HG02943 (cell line): Measurements from ENCODE around the gene OSM.
"Not testable (repeated sequence)": the region's sequence is repeated elsewhere in the genome, so short reads cannot be mapped to it uniquely, and the experiment has no call there.

ENCODE experiments used
- ATAC-seq: cut with Tn5 transposase; IDR thresholded peaks from one replicate; pipeline ENCODE4 v1.9.1; 2021; ENCODE audit warnings: mild to moderate bottlenecking, low read depth, moderate library complexity; ENCODE audit not compliant: unreplicated experiment

The OSM gene

DNA sequence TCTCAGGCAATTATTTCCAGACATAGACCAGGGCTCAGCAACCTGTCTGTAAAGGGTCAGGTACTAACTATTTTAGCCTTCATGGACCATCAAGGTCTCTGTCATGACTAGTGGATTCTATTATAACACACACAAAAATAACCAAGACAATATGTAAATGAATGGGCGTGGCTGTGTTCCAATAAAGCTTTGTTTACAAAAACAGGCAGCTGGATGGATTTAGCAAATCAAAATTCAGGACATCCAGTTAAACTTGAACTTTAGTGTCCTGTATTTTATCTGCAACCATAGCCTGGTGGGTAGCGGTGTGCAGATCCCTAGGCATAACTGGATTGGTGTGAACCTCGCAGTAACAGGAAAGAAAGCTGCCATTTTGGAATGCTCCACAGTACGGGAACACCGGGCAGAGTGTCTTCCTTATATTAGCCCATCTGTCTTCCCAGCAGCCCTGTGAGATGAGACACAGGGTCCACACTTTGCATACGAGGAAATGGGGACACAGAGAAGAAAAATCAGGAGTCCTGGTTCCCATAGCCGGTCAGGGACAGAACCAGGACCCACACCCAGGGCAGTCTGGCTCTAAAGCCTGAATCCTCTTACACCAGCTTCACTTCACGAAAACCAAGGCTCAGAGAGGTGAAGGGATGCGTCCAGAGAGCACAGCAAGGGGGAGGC is 35.7 kb downstream of the OSM start:
- ATAC-seq: no peak

DNA sequence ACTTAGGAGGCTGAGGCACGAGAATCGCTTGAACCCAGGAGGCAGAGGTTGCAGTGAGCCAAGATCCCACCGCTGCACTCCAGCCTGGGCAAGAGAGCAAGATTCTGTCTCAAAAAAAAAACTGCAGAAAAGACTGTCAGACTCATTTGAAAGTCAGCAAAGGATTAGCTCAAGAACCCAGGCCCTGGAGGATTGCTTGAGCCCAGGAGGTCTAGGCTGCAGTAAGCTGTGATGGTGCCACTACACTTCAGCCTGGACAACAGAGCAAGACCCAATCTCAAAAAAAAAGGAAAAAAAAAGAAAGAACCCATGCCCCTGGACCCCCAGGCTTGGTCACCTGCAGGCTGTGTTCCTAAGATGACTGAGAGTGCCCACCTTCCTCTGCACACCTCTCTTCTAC is 36.3 kb downstream of the OSM start:
- no peak for ATAC-seq

DNA sequence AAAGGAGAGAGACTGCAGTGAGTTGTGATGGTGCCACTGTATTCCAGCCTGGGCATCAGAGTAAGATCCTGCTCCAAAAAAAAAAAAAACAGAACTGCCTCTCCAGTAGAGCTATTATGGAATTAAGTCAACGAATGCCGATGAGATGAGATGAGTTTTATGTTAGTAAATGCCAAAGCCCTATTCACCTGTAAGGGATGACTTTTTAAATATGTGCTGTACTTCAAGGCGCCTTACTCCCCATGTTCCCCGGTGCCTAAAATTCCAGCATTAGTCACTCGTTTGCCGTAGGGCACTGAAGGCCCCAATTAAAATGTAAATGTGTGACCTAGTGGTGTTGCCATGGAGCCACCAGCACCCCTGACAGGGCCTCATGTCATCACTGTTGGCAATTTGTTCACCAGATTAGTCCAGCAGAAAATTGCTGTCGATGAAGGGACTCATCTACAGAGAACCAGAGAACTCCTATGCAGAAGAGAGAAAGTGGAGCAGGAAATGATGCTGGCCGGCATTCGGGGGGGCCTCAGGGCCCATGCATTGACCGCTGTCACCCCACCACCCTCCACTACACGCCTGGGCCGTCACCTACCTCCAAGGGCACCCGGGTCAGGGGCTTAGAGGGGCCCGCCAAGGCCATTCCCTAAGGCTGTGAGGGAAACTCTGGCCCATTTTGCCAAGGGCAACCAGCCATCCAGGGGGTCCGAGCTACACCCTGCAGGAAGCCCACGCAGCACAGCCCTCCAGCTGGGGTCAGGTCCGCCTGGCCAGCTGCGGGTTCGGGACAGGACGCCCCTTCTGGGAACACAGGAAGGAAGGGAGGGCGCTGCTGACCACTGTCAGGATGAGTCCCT is 37.9 kb downstream of the OSM start:
- no peak for ATAC-seq

DNA sequence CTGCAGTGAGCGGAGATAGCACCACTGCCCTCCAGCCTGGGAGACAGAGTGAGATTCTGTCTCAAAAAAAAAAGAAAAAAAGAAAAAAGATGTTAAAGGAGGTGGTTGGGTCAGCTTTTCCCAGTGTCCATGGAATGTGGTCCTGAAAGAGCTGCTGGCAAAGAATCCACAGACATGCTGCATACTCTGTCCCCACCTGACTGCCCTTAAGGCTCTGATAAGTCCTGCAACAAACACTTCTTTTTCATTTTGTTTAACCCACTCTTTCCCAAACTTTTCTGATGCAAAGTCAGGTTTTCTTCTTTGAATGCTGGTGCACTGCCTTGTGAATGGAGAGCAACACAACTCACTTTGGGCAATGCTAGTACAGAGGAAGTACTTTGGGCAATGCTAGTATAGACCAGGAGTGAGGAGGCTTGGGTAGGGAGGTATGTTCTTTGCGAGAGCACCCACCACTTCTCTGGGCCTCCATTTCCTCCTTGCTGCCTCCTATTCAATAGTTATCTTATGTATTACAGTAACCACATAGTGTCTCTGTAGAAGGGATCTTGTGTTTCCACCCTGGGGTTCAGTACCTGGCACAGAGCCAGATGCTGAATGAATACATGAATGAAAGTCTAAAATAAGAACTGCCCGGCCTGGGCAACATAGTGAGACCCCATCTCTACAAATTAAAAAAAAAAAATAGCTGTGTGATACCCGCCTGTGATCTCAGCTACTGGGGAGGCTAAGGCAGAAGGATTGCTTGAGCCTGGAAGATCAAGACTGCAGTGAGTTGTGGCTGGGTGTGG is 39.0 kb downstream of the OSM start:
- no peak for ATAC-seq

DNA sequence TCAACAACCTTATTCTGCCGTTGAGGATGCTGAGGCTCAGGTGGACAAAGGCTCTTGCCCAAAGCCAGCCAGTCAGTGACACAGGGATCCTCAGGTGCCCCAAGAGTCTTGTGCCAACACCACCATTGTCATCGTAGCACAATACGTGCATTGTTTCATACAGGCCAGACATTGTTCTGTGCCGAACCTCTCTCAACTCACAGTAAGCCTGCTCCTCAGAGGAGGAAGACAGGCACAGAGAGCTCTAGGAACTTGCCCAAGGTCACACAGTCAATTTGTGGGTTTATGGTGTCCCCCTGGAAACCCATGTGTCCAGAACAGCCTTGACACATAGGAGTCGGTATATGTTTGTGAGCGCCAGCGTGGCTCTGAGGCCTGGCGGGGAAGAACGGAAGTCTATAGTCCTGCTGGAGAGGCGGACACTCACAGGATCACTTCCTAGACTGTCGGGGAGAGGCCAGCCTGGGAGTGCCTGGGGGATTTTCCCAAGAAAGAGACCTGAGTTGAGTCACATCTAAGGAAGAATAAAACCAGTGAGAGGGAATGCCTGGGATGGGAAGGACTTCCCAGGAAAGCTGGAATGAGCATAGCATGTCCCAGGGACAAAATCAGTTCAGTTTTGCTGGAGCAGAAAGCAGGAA is 40.3 kb downstream of the OSM start:
- no peak for ATAC-seq

DNA sequence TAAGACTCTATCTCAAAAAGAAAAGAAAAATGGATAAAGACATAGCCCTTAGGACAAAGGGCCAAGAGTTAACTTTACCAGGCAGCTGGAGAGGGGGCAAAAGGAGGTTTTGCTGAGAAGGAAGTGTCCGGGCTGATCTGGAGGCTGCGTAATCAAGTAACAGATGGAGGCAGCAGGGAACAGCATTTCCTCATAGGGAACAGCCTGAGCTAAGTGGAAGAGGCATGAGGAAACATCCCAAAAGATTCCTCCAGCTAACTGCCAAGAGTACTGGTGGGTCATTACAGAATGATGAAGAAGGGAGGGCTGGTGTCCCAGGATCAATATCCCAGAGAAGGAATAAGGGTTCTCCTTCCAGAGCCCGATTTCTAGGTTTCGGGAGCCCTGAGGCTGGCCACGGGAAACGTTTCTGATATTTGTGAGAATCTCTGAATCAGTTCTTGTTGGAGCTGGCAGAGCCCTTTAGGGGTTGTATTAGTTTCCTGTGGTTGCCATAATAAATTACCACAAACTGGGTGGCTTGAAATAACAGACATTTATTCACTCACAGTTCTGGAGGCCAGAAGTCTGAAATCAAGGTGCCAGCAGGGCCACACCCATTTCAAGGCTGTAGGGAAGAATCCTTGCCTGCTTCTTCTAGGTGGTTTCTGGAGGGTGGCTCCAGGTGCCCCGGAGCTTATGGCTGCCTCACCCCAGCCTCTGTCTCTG is 41.3 kb downstream of the OSM start:
- no peak for ATAC-seq

DNA sequence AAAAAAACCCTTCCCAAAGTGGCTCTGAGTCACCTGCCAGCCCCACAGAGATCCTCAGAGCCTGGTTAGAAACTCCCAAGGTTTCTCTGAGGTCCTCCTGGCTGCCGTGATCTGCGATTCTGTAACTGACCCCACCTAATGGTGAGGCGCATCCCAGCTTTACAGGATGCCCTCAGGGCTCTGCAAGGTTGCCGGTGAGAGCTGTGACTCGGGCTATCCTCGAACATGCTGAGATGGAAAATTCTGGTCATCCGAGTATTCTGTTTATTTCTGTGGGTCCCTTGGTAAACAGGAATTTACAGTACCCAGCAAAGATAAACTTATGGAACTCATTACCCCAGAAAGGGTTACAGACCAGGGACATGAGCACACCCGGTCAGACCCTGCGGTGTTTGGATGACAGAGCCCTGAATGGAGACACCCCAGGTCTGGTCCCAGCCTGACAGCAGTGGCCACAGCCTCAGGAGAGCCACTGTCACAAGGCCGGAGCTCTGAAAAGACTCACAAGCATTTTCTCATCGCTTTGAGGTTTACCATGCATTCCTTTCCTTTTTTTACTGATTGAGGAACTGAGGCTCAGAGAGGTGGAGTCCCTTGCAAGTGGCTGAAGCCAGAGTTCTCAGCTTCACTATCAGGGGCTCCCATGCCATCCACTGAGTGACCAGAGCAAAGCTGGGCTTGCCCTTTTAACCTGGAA is 42.3 kb downstream of the OSM start:
- ATAC-seq: no peak

DNA sequence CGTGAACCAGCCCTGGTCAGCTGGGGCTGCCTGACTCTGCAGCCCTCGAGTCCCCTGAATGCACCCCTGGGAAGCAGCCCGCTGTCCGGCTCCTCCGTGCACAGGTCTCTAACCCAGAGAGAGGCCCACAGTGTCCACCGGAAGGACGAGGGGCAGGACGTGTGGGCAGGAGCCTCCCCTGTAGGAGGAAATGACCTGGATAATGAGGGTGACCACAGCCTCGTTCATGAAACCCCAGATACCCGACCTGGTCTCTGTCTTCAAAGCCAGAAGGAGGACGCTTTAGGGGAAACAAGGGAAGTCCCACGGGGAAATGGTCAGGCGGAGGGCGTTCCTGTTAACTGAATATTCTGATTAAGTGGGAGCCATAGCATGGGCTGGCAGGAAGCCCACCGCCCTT is 43.3 kb downstream of the OSM start:
- ATAC-seq: no peak

DNA sequence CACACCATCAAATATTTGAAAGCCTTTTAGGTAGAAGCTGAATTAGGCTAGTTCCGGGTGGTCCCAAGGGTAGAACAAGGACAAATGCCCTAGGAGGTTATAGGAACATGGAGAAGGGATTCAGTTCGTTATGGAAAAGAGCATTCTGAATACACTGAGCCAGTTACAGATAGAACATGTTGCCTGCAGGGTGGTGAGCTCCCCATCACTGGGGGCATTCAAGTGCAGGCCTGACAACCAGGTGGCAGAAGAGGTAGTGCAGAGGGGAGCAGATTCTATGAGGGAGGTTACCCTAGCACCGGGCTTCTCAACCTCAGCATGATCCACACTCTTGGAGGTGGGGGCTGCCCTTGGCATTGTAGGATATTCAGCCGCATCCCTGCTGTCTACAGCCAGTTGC is 44.3 kb downstream of the OSM start:
- ATAC-seq: no peak

DNA sequence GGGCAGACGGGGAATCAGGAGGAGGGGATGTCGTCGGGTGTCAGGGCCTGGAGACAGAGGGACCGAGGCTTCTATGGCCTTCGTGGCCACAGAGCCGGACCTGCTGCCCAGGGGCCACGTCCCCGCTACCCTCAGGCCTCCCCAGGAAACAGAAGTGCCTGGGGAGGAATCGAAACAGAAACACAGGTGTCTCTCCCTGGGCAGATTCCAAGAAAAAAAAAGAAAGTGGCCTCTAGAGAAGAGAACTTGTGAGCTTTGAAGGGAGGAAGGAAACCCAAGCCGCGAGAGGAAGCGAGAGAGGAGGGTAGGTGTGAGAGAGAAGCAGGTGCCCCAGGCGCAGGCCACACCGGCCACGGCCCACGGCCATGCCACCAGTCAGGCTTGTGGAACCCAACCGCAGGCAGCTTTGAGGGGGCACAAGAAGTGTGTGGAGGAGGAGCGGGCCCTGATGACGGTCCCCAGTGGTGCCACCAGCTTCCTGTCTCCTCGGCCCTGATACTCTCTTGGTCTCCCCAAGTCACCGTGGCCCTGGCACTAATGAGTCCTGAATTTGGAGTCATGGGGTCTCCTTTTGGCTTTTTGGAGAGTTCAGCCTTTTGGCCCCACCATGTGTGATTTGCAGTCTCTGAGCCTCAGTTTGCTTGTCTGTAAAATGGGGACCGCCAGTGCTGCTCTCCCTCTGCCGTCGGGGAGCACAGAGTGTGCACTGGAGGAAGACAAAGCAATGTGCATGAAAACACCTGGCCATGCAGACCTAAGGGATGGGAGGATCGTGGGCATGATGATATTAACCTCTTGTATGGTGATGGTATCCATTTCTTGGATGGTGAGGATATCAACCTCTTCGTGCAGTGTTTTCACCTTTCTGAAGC is 45.3 kb downstream of the OSM start:
- no peak for ATAC-seq

DNA sequence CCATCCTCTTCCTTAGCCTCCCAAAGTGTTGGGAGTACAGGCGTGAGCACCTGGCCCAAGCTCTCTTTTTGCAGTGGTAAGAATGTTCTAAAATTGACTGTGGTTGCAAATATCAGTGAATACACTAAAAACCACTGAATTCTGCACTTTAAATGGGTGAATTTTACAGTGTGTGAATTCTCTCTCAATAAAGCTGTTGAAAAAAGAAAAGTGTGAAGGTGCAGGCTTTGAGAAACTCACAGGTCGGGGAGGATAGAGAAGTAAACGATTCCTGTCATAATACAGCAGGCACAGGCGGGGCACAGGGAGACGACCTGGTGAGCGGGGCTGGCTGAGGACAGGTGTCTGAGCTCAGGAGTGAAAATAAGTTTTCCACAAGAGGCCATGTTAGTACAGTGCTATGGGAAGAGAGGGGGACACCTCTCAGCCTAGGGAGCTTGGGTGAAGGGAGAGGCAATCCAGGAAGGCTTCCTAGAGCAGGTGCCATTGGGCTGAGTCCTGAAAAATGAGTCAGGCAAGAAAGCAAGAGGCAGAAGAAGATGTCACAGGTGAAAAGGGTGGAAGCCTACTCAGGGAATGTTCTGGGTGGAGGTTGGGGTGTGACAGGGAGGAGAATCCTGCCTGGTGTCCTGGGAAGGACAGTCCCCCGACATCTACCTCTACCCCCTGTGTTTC is 46.2 kb downstream of the OSM start:
- ATAC-seq: no peak

DNA sequence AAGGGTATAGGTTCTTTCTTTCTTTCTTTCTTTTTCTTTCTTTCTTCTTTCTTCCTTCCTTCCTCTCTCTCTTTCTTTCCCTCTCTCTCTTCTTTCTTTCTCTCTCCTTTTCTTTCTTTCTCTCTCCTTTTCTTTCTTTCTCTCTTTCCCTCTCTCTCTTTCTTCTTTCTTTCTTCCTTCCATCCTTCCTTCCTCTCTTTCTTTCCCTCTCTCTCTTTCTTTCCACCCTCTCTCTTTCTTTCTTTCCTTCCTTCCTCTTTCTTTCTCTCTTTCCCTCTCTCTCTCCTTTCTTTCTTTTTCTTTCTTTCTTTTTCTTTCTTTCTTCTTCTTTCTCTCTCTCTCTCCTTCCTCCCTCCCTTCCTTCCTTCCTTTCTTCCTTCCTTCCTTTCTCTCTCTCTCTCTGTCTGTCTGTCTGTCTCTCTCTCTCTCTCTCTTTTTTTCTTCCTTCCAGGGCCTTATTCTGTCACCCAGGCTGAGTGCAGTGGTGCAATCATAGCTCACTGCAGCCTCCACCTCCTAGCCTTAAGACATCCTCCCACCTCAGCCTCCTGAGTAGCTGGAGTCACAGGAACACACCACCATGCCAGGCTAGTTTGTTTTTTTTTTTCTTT is 46.9 kb downstream of the OSM start:
- ATAC-seq: no peak

DNA sequence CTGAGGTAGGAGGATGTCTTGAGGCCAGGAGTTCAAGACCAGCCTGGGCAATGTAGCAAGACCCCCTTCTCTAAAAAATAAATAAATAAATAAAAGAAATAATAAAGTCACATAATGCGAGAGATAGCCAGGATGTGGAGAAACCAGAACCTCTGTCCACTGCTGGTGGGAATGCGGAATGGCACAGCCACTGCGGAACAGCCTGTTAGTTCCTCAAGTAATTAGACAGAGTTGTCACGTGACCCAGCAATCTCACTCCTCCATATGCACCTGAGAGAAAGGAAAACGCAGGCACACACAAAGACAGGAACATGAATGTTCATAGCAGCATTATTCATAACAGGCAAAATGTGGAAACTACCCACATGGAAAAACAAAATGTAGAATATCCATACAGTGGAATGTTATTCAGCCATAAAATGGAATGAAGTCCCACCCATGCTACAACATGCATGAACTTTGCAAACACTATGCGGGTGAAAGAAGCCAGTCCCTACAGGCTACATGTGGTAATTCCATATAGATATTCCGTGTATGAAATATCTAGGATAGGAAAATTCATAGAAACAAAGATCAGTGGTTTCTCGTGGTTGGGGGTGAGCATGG is 47.5 kb downstream of the OSM start:
- no peak for ATAC-seq

DNA sequence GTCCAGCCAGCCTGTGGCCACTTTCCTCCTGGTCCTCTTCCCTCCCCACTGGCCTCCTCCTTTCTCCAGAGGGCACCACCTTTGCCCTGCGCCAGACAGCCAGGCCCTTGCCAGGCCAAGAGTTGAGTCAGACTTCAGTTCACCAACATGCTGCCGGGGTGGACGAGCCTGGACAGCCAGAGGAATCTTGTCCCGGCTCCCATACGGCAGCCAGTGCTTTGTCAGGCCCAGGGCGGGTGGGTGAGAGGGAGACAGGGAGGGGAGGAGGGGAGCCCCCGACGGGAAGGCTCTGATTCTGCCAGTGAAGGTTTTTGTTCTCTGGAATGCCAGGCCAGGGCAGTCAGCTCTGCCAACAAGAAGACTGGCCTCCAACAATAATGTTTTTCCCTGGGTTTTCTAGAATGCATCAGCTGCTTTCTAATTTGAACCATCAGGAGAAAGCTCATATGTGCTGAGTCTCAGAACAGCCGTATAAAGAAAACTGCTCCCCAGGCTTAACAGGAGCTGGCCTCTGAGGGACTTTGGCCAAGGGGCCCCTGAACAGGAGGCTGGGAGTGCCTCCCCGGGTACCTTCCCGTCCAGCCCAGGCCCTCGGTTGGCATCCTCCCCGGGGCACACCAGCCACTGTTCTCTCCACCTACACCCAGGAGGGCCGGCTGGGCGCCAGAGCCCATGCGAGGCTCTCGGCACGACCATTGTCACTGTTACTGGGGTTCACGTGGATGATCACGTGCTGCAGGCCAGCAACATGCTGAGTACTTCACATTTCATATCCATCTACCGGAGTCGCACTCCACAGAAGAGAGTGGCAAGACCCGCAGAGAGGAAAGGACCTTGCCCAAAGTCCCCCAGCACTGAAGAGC is 48.7 kb downstream of the OSM start:
- ATAC-seq: no peak

DNA sequence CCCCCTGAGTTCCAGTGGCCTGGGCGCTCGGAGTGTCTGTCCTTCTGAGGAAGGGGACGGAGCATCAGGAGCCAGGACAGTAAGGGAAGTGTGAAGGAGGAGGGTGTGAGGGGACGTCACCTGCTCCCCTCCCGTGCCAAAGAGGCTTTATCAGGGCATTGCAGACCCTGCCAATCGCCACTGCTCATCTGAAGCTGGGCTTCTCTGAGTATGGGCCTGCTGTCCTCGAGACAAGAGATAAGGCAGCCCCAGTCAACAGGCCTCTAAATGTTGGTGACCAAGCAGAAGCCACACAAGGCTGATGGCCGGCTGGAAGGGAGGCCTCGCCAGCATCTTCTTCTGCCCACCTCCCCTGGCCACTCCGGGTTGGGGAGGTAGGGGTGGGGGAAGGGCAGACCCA is 49.9 kb downstream of the OSM start:
- no peak for ATAC-seq

DNA sequence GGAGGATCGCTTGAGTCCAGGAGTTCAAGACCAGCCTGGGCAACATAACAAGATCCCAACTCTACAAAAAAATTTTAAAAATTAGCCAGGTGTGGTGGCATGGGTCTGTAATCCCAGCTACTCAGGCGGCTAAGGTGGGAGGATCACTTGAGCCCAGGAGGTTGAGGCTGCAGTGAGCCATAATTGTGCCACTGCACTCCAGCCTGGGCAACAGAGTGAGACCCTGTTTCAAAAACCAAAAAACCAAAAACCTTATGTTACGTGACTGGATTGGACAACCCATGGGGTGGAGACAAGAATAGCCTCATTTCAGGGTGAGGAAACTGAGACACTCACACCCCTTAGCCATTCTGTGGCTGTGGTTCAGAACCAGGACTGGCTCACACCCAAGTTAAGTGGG is 50.4 kb downstream of the OSM start:
- ATAC-seq: not testable (repeated sequence)
